UCSD-AML1 (cell line): ENCODE measurements around the gene NEDD4L.

Experiments
- DNase-seq: peaks from one replicate; lab custom pipeline; 2025; ENCODE audit not compliant: unreplicated experiment; lab: John Stamatoyannopoulos, UW

The NEDD4L gene

GRCh38 chr18:58228762-58229161, 184.7 kb downstream of the NEDD4L start:
- DNase-seq: no peak

DNA sequence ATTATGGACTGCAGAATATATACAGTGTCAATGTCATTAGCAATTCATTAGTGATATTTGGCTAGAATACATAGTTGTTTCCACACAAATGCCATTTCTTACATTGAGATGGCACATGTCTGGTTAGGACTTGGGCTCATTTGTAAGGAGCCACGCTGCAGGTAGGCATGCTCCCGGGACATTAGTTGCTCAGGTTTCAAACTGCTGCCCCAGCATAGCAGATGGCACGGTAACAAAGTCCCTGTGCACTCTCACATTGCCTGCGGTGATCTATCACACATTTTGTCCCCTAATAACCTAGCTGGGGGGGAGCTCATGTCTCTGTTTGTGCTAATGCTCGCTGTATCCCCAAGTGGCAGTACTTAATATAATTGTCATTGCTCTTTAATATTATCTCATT, 185.1 kb downstream of the NEDD4L start:
- no peak for DNase-seq

- DNase-seq: no peak
These were observed 186.6 kb downstream of the NEDD4L start for GRCh38 chr18:58230438-58231179.

GRCh38 chr18:58231930-58232329, 187.9 kb downstream of the NEDD4L start:
- no peak for DNase-seq

DNA sequence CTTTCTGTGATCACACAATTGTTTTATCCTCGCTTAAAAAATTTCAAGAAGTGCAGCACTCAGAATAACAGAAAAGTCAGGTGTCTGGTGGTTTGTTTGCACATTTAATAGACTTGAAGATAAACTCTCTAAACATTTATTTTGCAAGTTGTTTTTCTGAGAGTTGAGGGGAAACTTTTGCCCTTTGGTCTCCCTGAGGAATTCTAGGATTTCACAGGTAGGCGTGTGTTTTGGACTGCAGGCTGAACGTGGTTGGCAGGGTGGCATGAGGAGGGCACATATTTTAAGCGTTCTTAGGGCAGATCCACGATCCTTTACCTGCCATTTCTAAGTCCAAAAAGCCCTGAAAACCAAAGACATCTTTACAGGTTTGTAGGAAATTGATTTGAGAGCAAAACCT, 188.6 kb downstream of the NEDD4L start:
- DNase-seq: no peak

DNA sequence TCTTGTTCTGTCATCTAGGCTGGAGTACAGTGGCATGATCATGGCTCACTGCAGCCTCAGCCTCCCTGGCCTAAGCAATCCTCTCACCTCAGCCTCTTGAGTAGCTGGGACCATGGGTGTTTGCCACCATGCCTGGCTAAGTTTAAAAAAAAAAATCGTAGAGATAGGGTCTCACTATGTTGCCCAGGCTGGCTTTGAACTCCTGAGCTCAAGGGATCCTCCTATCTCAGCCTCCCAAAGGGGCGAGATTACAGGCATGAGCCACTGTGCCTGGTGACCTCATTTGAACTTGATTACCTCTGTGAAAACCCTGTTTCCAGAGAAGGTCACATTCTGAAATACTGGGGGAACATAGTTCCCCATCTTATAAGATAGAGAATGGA, 190.3 kb downstream of the NEDD4L start:
- DNase-seq: no peak

- DNase-seq: no peak
These were observed 191.0 kb downstream of the NEDD4L start for GRCh38 chr18:58235001-58235436.

GRCh38 chr18:58239879-58240278, 195.9 kb downstream of the NEDD4L start:
- DNase-seq: no peak

DNA sequence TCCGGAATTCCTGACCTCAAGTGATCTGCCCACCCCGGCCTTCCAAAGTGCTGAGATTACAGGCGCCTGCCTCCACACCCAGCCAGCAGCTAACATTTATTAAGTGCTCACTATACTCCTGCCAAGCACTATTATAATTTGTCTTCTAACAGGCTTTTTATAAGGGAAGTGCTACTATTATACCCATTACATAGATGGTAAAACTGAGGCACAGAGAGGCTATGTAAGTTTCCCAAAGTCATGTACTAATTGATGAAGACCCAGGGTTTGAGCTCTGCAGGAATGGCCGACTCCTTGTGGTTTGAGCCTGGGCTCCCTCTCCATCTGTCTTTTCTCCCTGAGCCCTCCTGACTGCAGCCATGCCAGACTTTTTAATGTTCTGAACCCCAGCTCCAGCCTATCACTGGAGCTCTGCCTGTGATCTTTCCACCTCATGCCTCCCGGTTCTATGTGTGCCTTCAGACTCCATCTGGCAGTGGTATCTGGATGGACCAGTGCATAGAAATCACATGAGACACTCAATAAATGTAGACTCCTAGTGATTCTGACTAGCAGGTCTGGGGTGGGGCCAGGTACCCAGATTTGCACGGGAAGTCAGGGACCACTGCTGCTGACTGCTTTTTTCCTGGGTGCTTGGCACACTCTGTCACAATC, 197.1 kb downstream of the NEDD4L start:
- no peak for DNase-seq

DNA sequence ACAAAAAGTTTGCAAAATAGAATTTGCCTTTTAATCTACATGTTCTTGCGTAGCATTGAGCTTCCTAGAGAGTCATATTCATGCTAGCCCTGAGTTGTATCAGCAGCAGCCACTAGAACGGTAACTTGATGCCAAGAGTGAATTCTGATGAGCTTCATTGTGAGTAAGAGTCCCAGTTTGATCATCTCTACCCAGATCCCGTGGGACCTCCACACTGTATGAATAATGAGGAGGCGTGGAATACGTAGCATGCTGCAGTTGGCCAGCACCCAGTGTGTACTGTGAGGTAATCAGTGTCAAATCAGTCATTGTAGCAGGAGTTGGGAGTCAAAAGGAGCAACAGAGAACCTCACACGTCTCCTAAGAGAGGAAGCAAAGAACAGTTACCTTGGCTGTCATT, 197.9 kb downstream of the NEDD4L start:
- no peak for DNase-seq

- no peak for DNase-seq
These were observed 198.4 kb downstream of the NEDD4L start for GRCh38 chr18:58242435-58242834.

- DNase-seq: no peak
These were observed 198.9 kb downstream of the NEDD4L start for GRCh38 chr18:58242968-58243367.

DNA sequence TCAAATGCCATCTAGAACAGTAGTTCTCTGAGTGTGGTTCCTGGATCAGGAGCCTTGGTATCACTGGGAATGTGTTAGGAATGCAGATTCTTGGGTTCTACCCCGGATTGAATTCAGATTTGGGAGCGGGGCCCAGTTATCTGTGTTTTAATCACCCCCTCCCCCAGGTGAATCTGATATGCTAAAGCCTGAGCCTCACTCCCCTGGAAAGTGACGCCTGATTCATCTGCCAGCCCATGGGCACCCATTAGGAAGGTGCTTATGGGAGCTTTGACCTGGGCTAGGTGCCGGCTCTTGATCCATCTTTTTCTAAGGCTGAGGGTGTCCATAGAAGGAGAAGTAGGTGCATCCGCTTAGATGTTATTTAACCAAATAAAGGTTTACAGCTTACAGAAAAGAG, 199.4 kb downstream of the NEDD4L start:
- DNase-seq: no peak

DNA sequence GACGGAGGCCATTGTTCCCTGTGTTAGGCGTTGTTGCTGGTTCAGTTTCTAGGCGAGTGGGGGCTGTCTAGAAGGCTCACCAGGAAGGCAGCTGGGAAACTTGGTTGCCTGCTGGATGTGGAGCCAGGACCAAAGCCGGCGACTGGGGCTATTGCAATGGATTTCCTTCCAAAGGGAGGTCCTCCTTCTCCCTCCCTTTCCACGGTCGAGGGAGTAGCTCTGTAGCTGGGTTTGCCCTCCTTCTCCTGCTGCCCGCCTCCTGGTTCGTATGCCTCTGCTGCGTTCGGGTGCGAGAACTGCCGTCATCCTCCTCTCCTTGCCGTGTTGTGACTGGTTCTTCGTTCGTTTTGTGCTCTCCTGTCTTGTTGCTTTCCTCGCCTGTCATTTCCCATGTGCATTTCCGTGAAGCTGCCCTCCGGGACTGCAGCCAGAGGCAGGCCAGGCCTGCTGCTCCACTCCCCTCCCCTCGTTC, 203.4 kb downstream of the NEDD4L start:
- DNase-seq: no peak

- DNase-seq: no peak
These were observed 205.7 kb downstream of the NEDD4L start for GRCh38 chr18:58249712-58250111.

DNA sequence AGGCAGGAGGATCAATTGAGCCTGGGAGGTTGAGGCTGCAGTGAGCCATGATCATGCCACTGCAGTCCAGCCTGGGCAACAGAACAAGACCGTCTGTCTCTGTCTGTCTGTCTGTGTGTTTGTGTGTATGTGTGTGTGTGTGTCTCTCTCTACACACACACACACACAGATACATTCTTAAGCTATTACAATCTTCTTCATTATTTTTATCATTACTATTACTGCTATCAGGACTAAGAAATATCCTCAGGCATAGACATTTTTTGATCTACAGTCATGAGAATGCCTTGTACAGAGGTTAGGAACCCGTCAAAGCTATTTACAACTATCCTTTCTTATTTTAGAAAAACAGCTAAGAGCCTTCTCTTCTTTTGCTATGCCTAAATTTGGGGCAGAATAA, 207.4 kb downstream of the NEDD4L start:
- no peak for DNase-seq

DNA sequence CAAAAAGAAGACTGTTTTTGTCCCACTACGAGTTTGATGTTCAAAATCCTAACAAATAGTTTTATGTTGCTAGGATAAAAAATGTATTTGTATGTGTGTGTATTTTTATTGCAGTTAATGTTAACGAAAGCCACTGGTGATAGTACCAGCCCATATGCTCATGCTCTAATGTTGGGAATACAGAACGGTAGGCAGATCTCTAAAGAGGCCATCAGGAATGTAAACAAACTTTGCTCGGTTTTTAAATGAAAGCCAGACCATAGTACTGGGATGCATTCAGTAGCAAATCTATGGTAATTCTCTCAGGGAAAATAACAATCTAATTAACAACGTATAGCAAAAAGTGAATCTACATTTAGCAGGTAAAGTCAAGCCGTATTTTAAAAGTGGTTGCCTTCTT, 208.1 kb downstream of the NEDD4L start:
- DNase-seq: no peak

DNA sequence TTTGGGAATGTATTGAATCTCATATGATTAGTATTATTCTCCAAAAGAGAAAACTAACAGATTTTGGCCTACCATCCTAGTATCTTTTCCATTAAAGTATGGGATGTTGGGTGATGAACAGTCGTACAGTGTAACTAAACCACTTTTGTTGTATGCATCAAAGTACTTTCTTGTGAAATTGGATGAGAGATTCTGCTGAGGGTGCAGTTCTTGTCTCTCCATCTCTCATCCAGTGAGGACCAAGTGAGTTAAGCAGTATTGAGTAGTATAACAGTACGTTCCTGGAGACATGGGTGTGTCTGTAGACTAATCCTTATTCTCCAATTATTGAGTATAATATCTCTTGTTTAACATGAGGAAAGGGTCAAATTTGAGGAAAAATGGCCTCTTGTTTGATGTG, 209.3 kb downstream of the NEDD4L start:
- no peak for DNase-seq

DNA sequence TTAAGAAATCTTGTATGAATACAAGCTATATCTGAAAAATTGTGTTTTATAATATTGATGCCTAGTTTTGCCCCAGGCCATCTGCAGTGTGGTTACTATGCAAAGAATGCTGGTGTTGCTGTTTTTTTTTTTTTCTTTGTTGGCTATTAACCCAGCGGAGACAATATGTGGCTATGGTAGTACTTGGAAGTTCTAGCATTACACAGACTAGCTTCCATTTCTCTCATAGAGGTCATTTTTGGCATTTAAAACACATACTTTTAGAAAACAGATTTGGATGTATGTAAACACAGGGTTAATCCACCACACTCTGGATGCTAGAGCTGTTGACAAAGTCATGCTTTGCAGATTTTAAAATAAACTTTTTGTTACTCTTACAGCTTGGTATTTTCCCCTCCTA, 209.8 kb downstream of the NEDD4L start:
- DNase-seq: no peak

DNA sequence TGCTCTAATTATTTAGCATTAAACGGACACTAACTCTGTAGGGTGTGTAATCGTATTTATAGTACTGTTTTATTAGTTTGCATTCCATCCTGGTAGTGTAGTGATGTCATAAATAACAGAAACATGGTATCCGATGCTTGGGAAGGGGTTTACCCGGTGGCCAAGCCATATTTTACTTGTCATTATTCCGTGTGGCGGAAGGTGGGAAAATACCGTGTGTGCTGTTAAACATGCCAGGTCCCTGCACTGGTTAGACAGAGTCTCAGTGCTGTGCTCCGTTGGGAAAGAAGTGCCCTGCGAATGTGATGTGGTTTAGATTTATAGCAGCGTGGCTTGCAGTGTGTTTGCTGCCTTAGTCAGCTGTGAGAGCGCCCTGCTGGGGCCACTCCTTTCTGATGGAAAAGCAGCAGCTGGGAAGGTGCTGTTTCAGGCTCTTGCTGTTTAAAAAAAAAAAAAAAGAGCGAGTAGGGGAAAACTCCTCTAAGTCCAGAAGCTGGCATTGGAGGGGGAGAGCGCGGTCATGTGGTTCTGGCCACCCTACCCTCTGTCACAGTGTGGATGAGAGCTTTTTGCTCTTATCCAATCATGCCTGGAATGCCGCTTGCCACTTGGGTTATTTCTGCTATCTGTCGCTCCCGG, 211.0 kb downstream of the NEDD4L start:
- DNase-seq: no peak

DNA sequence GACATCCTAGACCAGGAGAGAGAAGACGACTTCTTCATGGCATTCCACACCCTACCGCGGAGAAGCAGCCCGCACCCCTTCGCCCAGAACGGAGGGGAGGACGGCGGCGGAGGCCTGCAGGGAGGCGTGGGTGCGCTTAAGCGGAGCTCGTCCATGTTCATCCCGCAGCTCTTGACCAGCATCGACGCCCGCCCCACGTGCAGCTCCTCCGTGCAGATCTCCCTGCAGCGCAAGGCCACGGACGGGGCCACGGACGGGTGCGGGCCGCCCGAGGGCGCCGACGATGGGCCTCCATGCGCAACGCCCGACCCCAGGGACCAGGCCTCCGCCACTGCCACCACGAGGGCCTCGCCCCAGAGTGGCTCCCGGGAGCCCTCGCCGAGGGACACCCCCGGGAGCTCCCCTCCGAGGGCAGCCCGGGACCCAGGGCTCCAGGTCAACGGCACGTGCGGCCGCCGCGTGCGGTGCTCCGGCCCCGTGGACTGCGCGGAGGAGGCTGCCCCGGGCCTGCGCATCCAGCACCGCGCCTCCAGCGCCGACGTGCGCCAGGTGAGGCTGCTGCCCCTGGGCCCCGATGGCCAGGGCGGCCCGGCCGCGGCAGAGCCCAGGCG, 211.8 kb downstream of the NEDD4L start:
- DNase-seq: no peak
